ENCODE measurements around the gene GRID1.

DNA sequence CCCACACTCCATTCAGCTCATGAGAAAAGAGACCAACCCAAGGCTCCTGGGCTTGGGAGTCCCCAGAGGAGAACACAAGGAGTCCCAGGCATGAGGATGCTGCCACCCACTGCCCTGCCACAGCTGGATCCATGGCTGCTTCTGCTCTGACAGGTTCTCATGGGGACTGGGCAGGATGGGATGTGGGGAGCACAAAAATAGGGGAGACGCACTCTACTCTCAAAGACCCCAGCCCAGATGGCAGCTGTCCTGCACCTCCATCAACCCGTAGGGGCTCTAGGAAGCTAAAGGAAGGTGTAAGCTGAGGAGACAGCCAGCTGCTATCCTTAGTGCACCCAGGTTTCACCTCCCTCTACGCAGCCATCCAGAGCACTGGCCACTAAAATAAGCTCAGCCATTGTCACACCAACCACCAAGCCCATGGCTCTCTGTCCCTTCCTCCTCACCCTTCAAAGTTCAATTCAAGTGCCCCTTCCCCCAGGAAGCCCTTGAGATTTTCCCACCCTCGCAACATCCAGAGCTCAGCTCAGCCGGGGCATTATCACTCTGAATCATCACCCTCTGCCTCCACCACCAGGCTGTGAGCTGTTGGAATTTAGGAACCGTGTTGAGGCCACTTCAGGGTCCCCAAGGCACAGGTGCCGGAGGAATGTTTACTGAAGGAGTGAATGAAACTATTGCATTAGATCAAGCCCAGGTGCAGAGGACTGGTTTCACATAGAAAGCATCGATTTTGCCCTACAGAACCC lies 142.1 kb downstream of the GRID1 start:
- TF ChIP-seq CTCF (IDR thresholded peaks at IDR 0.05; ENCODE audit: low read length) (no peak), EZH2 (IDR thresholded peaks at IDR 0.05; ENCODE audit: borderline replicate concordance, low read length) (no peak)
